Neuron (in vitro differentiated cells): ENCODE data around the gene CDH19.

ENCODE experiments used
- H2AFZ ChIP-seq: one replicate; pipeline ENCODE4 v1.6.1; 2013; ENCODE audit warnings: low read depth, mild to moderate bottlenecking, inconsistent platforms, low read length, moderate library complexity
- H3K27me3 ChIP-seq: one replicate; pipeline ENCODE4 v1.6.1; 2013; ENCODE audit warnings: low read length; ENCODE audit not compliant: insufficient read depth
- H3K36me3 ChIP-seq: one replicate; pipeline ENCODE4 v1.6.1; 2013; ENCODE audit warnings: low read length; ENCODE audit not compliant: insufficient read depth
- H3K4me1 ChIP-seq: one replicate; pipeline ENCODE4 v1.6.1; 2013; ENCODE audit warnings: low read length; ENCODE audit not compliant: insufficient read depth
- H3K4me3 ChIP-seq: 2 replicates; pipeline ENCODE4 v1.5.1; 2013; ENCODE audit warnings: mild to moderate bottlenecking, low read length, moderate library complexity
- H3K9me3 ChIP-seq: one replicate; pipeline ENCODE4 v1.6.1; 2013; ENCODE audit warnings: low read length

The CDH19 gene

DNA sequence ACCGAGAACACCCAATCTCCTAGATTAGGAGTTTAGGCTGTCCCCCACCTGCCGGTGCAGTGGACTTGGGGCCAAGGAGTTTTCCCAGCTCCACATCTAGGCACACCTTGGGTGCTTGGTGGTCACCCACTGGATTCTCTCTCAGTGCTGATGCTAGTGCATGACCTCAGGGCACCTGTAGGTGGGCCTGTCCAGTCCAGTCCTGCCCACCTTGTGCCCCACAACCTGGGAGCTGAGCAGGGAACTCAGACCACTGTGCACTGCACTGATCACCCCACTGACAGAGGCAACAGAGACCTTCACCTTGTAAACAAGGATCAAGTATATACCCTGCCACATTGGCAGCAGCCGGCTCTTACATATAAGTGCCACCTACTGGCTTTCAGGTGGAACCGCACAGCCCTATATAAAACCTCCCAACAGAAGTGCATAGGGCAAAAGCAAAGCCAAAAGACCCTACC lies 12.7 kb upstream of the CDH19 start:
- Histone ChIP-seq H3K9me3 (peaks cover 3% of the 10 kb centered on the region), H2AFZ (no peak overlapping the region), H3K4me3 (no peak overlapping the region)

GRCh38 chr18:66615176-66615575 lies 11.3 kb upstream of the CDH19 start:
- H3K36me3 ChIP-seq: no peaks in the 10 kb centered on the region
- no peaks in the 10 kb centered on the region for H3K4me1 ChIP-seq
- H3K4me3 ChIP-seq: no peak overlapping the region
- H3K27me3 ChIP-seq: no peaks in the 10 kb centered on the region
- no peak overlapping the region for H2AFZ ChIP-seq
- peaks cover 3% of the 10 kb centered on the region for H3K9me3 ChIP-seq

More for the DNA sequence above, 12.7 kb upstream of the CDH19 start:
- no peaks in the 10 kb centered on the region for H3K27me3 ChIP-seq
- no peaks in the 10 kb centered on the region for H3K4me1 ChIP-seq
- H3K36me3 ChIP-seq: no peaks in the 10 kb centered on the region

DNA sequence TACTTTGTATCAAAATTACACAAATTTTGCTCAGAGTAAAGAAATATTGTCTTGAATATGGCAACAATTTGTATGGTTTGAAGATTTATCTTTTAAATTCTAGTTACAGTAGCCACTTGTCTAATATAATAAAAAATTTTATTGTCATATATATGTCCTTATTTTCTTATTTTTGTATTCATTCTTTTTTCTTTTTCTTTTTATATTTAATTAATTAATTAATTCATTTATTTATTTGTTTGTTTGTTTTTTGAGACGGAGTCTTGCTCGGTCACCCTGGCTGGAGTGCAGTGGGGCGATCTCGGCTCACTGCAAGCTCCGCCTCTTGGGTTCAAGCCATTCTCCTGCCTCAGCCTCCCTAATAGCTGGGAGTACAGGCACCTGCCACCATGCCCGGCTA lies 3.7 kb upstream of the CDH19 start:
- Histone ChIP-seq H3K4me1 (no peaks in the 10 kb centered on the region), H3K27me3 (no peaks in the 10 kb centered on the region), H2AFZ (no peak overlapping the region), H3K9me3 (no peaks in the 10 kb centered on the region), H3K36me3 (no peaks in the 10 kb centered on the region), H3K4me3 (no peak overlapping the region)

DNA sequence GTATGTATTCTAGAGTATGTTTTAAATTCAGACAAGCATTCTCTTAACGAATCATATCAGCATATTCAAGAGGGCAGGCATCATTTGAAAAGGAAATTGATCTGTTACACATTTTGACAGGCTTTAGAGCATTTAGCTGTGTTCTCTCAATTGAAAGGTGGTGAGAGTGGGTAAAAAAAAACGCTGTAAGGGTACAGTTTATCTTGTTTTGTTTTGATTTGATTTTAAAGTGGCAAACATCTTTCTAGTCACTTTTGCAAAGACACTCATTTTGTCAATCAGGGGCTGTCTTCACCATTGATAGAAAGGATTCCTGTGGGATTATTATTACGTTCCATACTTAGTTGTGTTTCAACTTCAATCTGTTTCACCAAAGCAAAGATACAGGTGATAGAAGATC lies 2.2 kb downstream of the CDH19 start:
- H2AFZ ChIP-seq: no peak overlapping the region
- H3K9me3 ChIP-seq: no peaks in the 10 kb centered on the region
- no peaks in the 10 kb centered on the region for H3K4me1 ChIP-seq
- no peaks in the 10 kb centered on the region for H3K27me3 ChIP-seq
- H3K36me3 ChIP-seq: no peaks in the 10 kb centered on the region
- no peak overlapping the region for H3K4me3 ChIP-seq

- H2AFZ ChIP-seq: no peak overlapping the region
- no peaks in the 10 kb centered on the region for H3K27me3 ChIP-seq
- no peak overlapping the region for H3K4me3 ChIP-seq
- H3K4me1 ChIP-seq: no peaks in the 10 kb centered on the region
- no peaks in the 10 kb centered on the region for H3K9me3 ChIP-seq
- no peaks in the 10 kb centered on the region for H3K36me3 ChIP-seq
Measured at GRCh38 chr18:66599190-66599589, 4.7 kb downstream of the CDH19 start.

DNA sequence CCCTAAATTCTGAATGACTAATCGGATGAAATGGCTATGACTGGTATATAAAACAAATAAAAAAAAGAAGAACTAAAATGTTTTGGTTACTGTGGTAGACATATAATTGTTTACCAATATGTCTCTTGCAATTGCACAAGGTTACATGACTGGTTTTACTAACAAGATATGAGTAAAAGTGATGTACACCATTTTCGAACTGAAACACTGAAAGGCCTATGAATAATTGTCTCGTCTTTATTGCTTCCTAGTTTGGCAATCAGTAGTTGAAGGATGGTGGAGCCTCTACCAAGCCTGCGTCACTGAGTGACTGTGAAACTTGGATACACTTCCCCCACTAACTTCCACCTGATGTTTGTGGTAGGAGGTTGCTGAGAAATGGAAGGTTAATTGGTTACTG lies 16.5 kb downstream of the CDH19 start:
- H3K4me3 ChIP-seq: no peak overlapping the region
- H3K27me3 ChIP-seq: no peaks in the 10 kb centered on the region
- no peaks in the 10 kb centered on the region for H3K9me3 ChIP-seq
- H3K4me1 ChIP-seq: no peaks in the 10 kb centered on the region
- no peaks in the 10 kb centered on the region for H3K36me3 ChIP-seq
- H2AFZ ChIP-seq: no peak overlapping the region

GRCh38 chr18:66582211-66582610 lies 21.7 kb downstream of the CDH19 start:
- H3K4me1 ChIP-seq: no peaks in the 10 kb centered on the region
- no peaks in the 10 kb centered on the region for H3K27me3 ChIP-seq
- no peak overlapping the region for H3K4me3 ChIP-seq
- H3K9me3 ChIP-seq: no peaks in the 10 kb centered on the region
- H3K36me3 ChIP-seq: no peaks in the 10 kb centered on the region
- H2AFZ ChIP-seq: no peak overlapping the region

GRCh38 chr18:66575263-66575662 lies 28.6 kb downstream of the CDH19 start:
- Histone ChIP-seq H3K4me3 (no peak overlapping the region), H3K27me3 (no peaks in the 10 kb centered on the region), H3K36me3 (no peaks in the 10 kb centered on the region), H3K9me3 (no peaks in the 10 kb centered on the region), H3K4me1 (no peaks in the 10 kb centered on the region), H2AFZ (no peak overlapping the region)

GRCh38 chr18:66571845-66572244 lies 32.0 kb downstream of the CDH19 start:
- Histone ChIP-seq H3K36me3 (no peaks in the 10 kb centered on the region), H3K9me3 (no peaks in the 10 kb centered on the region), H3K4me1 (no peaks in the 10 kb centered on the region), H2AFZ (peak overlapping the region; percentile 53), H3K4me3 (no peak overlapping the region), H3K27me3 (no peaks in the 10 kb centered on the region)

DNA sequence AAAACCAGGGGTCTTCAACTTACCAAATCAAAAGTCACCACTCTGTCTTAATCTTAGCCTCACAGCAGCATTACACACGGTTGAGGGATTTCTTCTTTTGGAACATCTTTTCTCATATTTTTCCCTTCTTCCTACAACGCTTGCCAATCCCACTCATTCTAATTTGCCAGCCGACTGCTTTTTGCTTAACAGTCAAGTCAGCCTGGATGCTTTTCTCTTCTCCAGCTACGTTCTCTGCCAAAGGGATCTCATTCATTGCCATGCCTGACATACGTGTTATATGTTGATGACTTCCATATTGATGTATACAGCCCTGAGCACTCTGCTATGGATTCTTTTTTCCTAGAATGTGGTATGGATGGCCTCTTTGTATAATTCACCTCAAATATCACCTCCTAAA lies 37.3 kb downstream of the CDH19 start:
- H3K4me3 ChIP-seq: no peak overlapping the region
- H3K4me1 ChIP-seq: no peaks in the 10 kb centered on the region
- H3K27me3 ChIP-seq: no peaks in the 10 kb centered on the region
- no peak overlapping the region for H2AFZ ChIP-seq
- H3K9me3 ChIP-seq: no peaks in the 10 kb centered on the region
- no peaks in the 10 kb centered on the region for H3K36me3 ChIP-seq

- Histone ChIP-seq H3K9me3 (no peaks in the 10 kb centered on the region), H3K36me3 (no peaks in the 10 kb centered on the region), H2AFZ (no peak overlapping the region), H3K4me1 (no peaks in the 10 kb centered on the region), H3K27me3 (no peaks in the 10 kb centered on the region), H3K4me3 (no peak overlapping the region)
Measured at GRCh38 chr18:66564236-66564635, 39.7 kb downstream of the CDH19 start.

GRCh38 chr18:66562279-66562678 lies 41.6 kb downstream of the CDH19 start:
- H3K4me3 ChIP-seq: no peak overlapping the region
- no peaks in the 10 kb centered on the region for H3K36me3 ChIP-seq
- no peaks in the 10 kb centered on the region for H3K4me1 ChIP-seq
- H3K9me3 ChIP-seq: no peaks in the 10 kb centered on the region
- H2AFZ ChIP-seq: no peak overlapping the region
- no peaks in the 10 kb centered on the region for H3K27me3 ChIP-seq

DNA sequence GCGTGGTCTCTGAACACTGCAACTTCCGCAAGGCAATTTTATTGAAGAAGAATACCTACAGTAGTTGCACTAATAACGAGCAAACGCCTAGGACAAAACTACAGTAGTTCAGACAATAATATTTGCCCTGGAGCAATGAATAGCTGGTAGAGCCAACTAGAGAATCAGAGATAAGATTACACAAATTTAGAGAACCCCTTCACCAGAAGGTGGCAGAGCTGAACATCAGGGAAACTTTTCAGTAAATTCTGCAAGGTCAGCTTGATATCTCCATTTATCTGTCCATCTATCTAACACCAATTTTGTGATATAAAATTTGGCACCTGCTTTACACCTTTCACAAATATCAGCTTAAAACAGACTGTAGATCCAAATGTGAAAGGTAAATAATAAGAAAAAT lies 43.8 kb downstream of the CDH19 start:
- H3K4me3 ChIP-seq: no peak overlapping the region
- H3K36me3 ChIP-seq: no peaks in the 10 kb centered on the region
- no peaks in the 10 kb centered on the region for H3K27me3 ChIP-seq
- H2AFZ ChIP-seq: no peak overlapping the region
- no peaks in the 10 kb centered on the region for H3K9me3 ChIP-seq
- no peaks in the 10 kb centered on the region for H3K4me1 ChIP-seq

GRCh38 chr18:66558773-66559172 lies 45.1 kb downstream of the CDH19 start:
- H3K4me1 ChIP-seq: no peaks in the 10 kb centered on the region
- H3K4me3 ChIP-seq: no peak overlapping the region
- H3K27me3 ChIP-seq: no peaks in the 10 kb centered on the region
- no peaks in the 10 kb centered on the region for H3K9me3 ChIP-seq
- no peaks in the 10 kb centered on the region for H3K36me3 ChIP-seq
- no peak overlapping the region for H2AFZ ChIP-seq
